A673 (cell line): ENCODE measurements around the gene NDST4. TPM values are rescaled to one million over a fixed set of nuclear protein-coding genes. Genes with fewer than 3 reads are reported as not detected.
"Not testable (repeated sequence)": the region's sequence is repeated elsewhere in the genome, so short reads cannot be mapped to it uniquely, and the experiment has no call there.

Experiments
- BruUV-seq: library from RNA; stranded (reverse); fragments of 400-500 nt; replicated peaks from 2 replicates; lab custom pipeline; 2021; lab: Mats Ljungman, UMichigan
- CTCF ChIA-PET: fragments of 300-600 bp; sonication (Branson Sonifier 250); formaldehyde crosslinking; loops from one replicate; lab custom pipeline; 2022; ENCODE audit warnings: antibody characterized with exemption; lab: Charles Lee
- POLR2A ChIA-PET: fragments of 300-600 bp; sonication (Branson Sonifier 250); formaldehyde crosslinking; loops from one replicate; lab custom pipeline; 2022; ENCODE audit warnings: antibody characterized with exemption; ENCODE audit not compliant: low non-redundant PET; lab: Charles Lee
- DNase-seq: peaks from one replicate; pipeline ENCODE4 v3.0.0-alpha.2; 2015; ENCODE audit warnings: low spot score
- H3K27ac ChIP-seq: fragments of 200-600 bp; sonication (generic); 2 replicates; pipeline ENCODE4 v1.5.1; 2016; ENCODE audit warnings: mixed run types, low read depth, mild to moderate bottlenecking, mixed read lengths, antibody characterized with exemption, low read length; ENCODE audit not compliant: poor library complexity, severe bottlenecking
- H3K27me3 ChIP-seq: fragments of 200-600 bp; sonication (generic); replicated peaks from 2 replicates; pipeline ENCODE4 v1.6.1; 2017; ENCODE audit warnings: mixed run types, low read depth, mild to moderate bottlenecking, mixed read lengths, antibody characterized with exemption, low read length; ENCODE audit not compliant: insufficient read depth, poor library complexity
- H3K36me3 ChIP-seq: fragments of 200-600 bp; sonication (generic); 2 replicates; pipeline ENCODE4 v1.6.1; 2016; ENCODE audit warnings: mixed run types, mild to moderate bottlenecking, mixed read lengths, antibody characterized with exemption, low read length; ENCODE audit not compliant: insufficient read depth, poor library complexity, severe bottlenecking
- H3K4me1 ChIP-seq: fragments of 200-600 bp; sonication (generic); 2 replicates; pipeline ENCODE4 v1.6.1; 2017; ENCODE audit warnings: mixed run types, mild to moderate bottlenecking, mixed read lengths, antibody characterized with exemption, low read length; ENCODE audit not compliant: insufficient read depth, poor library complexity, severe bottlenecking
- H3K4me3 ChIP-seq: fragments of 200-600 bp; sonication (generic); 2 replicates; pipeline ENCODE4 v1.5.1; 2016; ENCODE audit warnings: low read depth, mixed run types, mild to moderate bottlenecking, mixed read lengths, low read length; ENCODE audit not compliant: poor library complexity, severe bottlenecking
- H3K9me3 ChIP-seq: fragments of 200-600 bp; sonication (generic); 2 replicates; pipeline ENCODE4 v1.6.1; 2016; ENCODE audit warnings: mixed run types, low read depth, mild to moderate bottlenecking, mixed read lengths, antibody characterized with exemption, low read length; ENCODE audit not compliant: poor library complexity, severe bottlenecking
- CTCF ChIP-seq: fragments of 300-800, 200-600 bp; sonication (generic); conservative IDR thresholded peaks from 2 replicates; pipeline ENCODE4 v1.5.1; 2017; ENCODE audit warnings: low read depth, mild to moderate bottlenecking, antibody characterized with exemption, low read length, moderate library complexity, mixed read lengths
- EZH2 ChIP-seq: fragments of 200-600 bp; sonication (generic); IDR thresholded peaks from 2 replicates; pipeline ENCODE4 v1.6.1; 2017; ENCODE audit warnings: borderline replicate concordance, low read depth, mild to moderate bottlenecking, mixed read lengths, antibody characterized with exemption, low read length; ENCODE audit not compliant: poor library complexity, severe bottlenecking
- intact Hi-C: fragments of 100-400 bp; cut with micrococcal nuclease; formaldehyde crosslinking; loops from one replicate; pipeline ENCODE4 v1.10.0; 2022; ENCODE audit not compliant: unreplicated experiment
- total RNA-seq: library from RNA; stranded (reverse); gene quantifications from 2 replicates; pipeline ENCODE4 v1.2.3, GENCODE V29; 2021

The NDST4 gene
- total RNA-seq, 1 experiment from 2014 or later, result 32.8 TPM

GRCh38 chr4:114980932-114981708 is 132.3 kb downstream of the NDST4 start:
- BruUV-seq, result no TSS peak
- CTCF ChIA-PET, result no interaction called here
- H3K9me3 ChIP-seq, result peaks cover 4% of the 10 kb centered on the region

GRCh38 chr4:114980399-114980798 is 133.0 kb downstream of the NDST4 start:
- BruUV-seq, H3K27ac ChIP-seq, H3K4me3 ChIP-seq, DNase-seq, H3K27me3 ChIP-seq, H3K9me3 ChIP-seq, CTCF ChIA-PET, H3K36me3 ChIP-seq, POLR2A ChIA-PET: not testable (repeated sequence)
- intact Hi-C loops, result loop anchor here (2.0 to 5.0 kb wide), 2 partner anchors 200 to 1202 kb away; no protein-coding TSS in a partner anchor
- H3K4me1 ChIP-seq, result peaks cover 58% of the 10 kb centered on the region

More at GRCh38 chr4:114980932-114981708, 132.3 kb downstream of the NDST4 start:
- Histone ChIP-seq H3K27me3 (no peaks in the 10 kb centered on the region), H3K4me1 (peaks cover 53% of the 10 kb centered on the region), H3K27ac (peak overlapping the region; percentile 77), H3K4me3 (no peak overlapping the region), H3K36me3 (no peaks in the 10 kb centered on the region)
- DNase-seq, result peak; percentile 93
- intact Hi-C loops, result loop anchor here (1.0 to 5.0 kb wide), 3 partner anchors 200 to 1201 kb away; no protein-coding TSS in a partner anchor
- POLR2A ChIA-PET, result interaction anchor here (0.6 kb wide), 1 partner anchor 48 kb away, joined by 5 read pairs; no protein-coding TSS in a partner anchor
- TF ChIP-seq EZH2 (no peak), CTCF (no peak)

- BruUV-seq, result no TSS peak
- no peak for TF ChIP-seq EZH2
- TF ChIP-seq CTCF, result no peak
- Histone ChIP-seq H3K9me3 (no peaks in the 10 kb centered on the region), H3K36me3 (no peaks in the 10 kb centered on the region), H3K4me3 (no peak overlapping the region), H3K27me3 (no peaks in the 10 kb centered on the region), H3K27ac (no peak overlapping the region), H3K4me1 (peaks cover 62% of the 10 kb centered on the region)
- ChIA-PET CTCF (no interaction called here), POLR2A (no interaction called here)
- no peak for DNase-seq
- intact Hi-C loops, result no loop called here
Measured at GRCh38 chr4:114976901-114977300, 136.5 kb downstream of the NDST4 start.
